AG04450 (cell line): ENCODE results near the gene KRTAP9-6. TPM values are rescaled to one million over a fixed set of nuclear protein-coding genes. Genes with fewer than 3 reads are reported as not detected.

Experiments
- CTCF ChIA-PET: fragments of 300-600, 350-600 bp; formaldehyde crosslinking; extraction: SDS; loops from one replicate; lab custom pipeline; 2022; ENCODE audit warnings: antibody characterized with exemption, inconsistent platforms; lab: Charles Lee
- POLR2A ChIA-PET: fragments of 350-600 bp; formaldehyde crosslinking; extraction: SDS; loops from one replicate; lab custom pipeline; 2021; ENCODE audit warnings: antibody characterized with exemption, inconsistent platforms; lab: Yijun Ruan, JAX
- DNase-seq: peaks from one replicate; pipeline ENCODE4 v3.0.0-alpha.2; 2011; ENCODE audit warnings: low read depth, low spot score
- H3K27ac ChIP-seq: one replicate; pipeline ENCODE4 v1.5.1; 2012; ENCODE audit warnings: low read depth, low read length, control low read depth
- H3K27me3 ChIP-seq: one replicate; pipeline ENCODE4 v1.6.0; 2012; ENCODE audit warnings: low read length; ENCODE audit not compliant: control insufficient read depth, insufficient read depth
- H3K4me3 ChIP-seq: 2 replicates; pipeline ENCODE4 v1.5.1; 2011; ENCODE audit warnings: mild to moderate bottlenecking, low read depth, low read length, control low read depth
- H3K9me3 ChIP-seq: 2 replicates; pipeline ENCODE4 v1.5.1; 2012; ENCODE audit warnings: low read length; ENCODE audit not compliant: control insufficient read depth, insufficient read depth
- CTCF ChIP-seq: IDR thresholded peaks from 2 replicates; pipeline ENCODE4 v1.5.1; 2011; ENCODE audit warnings: low read depth, low read length, control low read depth, inconsistent platforms
- polyA plus RNA-seq: library from polyadenylated mRNA; depleted of rRNA; stranded (reverse); fragments of >200 nt; gene quantifications from 2 replicates; pipeline ENCODE4 v1.2.3, GENCODE V29; 2011

The KRTAP9-6 gene
- polyA plus RNA-seq, 1 experiment = not detected

GRCh38 chr17:41302981-41303380 lies 37.8 kb downstream of the KRTAP9-6 start:
- peaks cover 2% of the 10 kb centered on the region for H3K27me3 ChIP-seq
- H3K27ac ChIP-seq = no peak overlapping the region
- ChIA-PET POLR2A (no interaction called here), CTCF (interaction anchor here (1.4 kb wide), 1 partner anchor 19 kb away, joined by 8 read pairs; no protein-coding TSS in a partner anchor)
- H3K4me3 ChIP-seq = no peak overlapping the region
- peaks cover 2% of the 10 kb centered on the region for H3K9me3 ChIP-seq
- no peak for DNase-seq
- TF ChIP-seq CTCF = no peak

DNA sequence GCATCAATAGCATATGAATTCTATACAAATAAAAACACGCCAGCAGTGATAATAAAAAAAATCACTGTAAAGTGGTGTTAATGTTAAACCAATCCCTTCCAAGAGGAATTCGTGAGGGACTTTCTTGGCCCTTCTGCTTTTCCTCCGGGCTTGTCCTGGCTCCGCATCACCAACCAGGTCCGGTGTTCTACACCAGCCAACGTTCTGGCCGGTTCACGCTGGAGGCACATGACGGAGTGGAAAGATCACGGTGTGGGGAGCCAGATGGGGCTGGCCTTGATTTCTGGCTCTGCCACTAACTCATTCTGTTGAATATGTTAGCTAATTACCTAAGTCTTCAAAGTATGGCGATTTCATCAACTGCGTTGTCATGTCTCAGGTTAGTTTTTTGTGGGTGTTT lies 38.9 kb downstream of the KRTAP9-6 start:
- no peak for TF ChIP-seq CTCF
- ChIA-PET CTCF (interaction anchor here (1.0 kb wide), 1 partner anchor 19 kb away, joined by 3 read pairs; no protein-coding TSS in a partner anchor), POLR2A (no interaction called here)

DNA sequence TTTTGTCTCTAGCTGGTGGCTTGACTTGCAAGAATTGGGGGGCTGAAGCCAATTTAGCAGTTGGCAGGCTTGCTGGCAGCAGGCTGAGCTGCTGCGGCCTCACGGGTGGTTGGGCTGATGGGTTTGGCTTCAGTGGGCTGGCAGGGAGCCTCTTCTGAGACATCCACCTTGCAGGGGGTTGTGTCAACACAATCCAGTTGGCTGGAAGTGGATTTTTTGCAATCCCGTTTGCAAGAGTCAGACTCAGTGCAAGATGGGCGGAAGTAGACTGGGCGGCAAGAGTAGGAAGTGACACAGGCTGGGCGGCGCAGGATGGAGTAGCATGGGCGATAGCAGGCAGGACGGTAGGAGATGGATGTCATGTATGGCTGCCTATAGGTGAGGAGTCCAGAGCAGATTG lies 42.5 kb downstream of the KRTAP9-6 start:
- DNase-seq = no peak

More for the DNA sequence above, 38.9 kb downstream of the KRTAP9-6 start:
- peaks cover 2% of the 10 kb centered on the region for H3K27me3 ChIP-seq
- H3K9me3 ChIP-seq = no peaks in the 10 kb centered on the region; the same call in none of the 2 replicates
- no peak overlapping the region for H3K27ac ChIP-seq
- no peak overlapping the region for H3K4me3 ChIP-seq
- no peak for DNase-seq

DNA sequence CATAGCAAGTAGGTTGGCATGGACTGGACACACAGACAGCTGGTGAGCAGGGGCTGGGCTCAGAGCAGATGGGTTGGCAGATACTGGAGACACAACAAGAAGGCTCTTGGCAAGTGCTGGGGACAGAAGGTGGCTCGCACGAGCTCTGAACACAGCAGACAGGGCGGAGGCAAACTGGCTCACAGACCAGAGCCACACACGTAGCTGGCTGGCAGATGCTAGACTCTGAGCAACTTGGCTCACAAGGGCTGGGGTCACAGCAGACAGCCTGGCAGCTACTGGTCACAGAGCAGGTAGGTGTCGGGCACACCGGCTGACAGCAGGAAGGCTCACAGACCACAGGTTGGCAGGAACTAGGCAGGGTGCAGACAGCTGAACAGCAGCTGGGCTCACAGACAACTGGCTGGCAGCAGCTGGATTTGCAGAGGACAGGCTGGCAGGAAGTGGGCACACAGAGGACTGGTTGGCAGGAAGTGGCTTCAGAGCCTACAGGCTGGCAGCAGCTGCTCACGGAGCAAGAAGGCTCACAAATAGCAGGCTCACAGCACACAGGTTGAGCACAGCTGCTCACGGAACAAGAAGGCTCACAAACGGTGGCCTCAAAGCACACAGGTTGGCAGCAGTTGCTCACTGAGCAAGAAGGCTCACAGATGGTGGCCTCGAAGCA lies 43.2 kb downstream of the KRTAP9-6 start:
- H3K27ac ChIP-seq = no peak overlapping the region
- H3K9me3 ChIP-seq = no peaks in the 10 kb centered on the region; the same call in 1 of the 2 replicates
- H3K4me3 ChIP-seq = no peak overlapping the region
- ChIA-PET POLR2A (no interaction called here), CTCF (no interaction called here)
- H3K27me3 ChIP-seq = peaks cover 2% of the 10 kb centered on the region
- no peak for DNase-seq
- no peak for TF ChIP-seq CTCF

More for the DNA sequence above, 42.5 kb downstream of the KRTAP9-6 start:
- POLR2A ChIA-PET = no interaction called here
- CTCF ChIA-PET = interaction anchor here (1.2 kb wide), 1 partner anchor 15 kb away, joined by 6 read pairs; no protein-coding TSS in a partner anchor
- Histone ChIP-seq H3K27ac (no peak overlapping the region), H3K27me3 (peaks cover 2% of the 10 kb centered on the region), H3K4me3 (no peak overlapping the region), H3K9me3 (no peaks in the 10 kb centered on the region; the same call in 1 of the 2 replicates)
- TF ChIP-seq CTCF = no peak

DNA sequence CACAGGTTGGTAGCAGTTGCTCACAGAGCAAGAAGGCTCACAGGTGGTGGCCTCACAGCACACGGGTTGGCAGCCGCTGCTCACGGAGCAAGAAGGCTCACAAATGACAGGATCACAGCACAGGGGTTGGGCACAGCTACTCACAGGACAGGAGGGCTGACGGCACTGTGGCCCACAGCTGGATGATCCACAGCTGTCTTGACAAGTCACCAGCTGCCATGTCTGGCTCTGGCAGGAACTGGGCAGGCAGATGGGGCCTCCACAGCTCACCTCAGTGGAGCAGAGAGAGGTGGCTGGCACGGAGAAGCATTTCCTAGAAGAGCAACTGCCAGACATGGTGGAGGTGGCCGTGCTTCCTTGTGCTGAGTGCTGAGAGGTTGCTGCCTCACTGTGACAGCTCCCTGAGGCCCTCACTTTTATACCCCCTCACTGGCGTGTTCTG lies 43.8 kb downstream of the KRTAP9-6 start, which contains the start of gene KRTAP16-1:
Gene KRTAP16-1 (minus strand): TSS at position 392 of the 442 bp plus-strand sequence. CDS start 56 bp downstream, at position 336.
- POLR2A ChIA-PET = no interaction called here
- CTCF ChIA-PET = no interaction called here
- Histone ChIP-seq H3K27me3 (peaks cover 2% of the 10 kb centered on the region), H3K9me3 (no peaks in the 10 kb centered on the region; the same call in 1 of the 2 replicates), H3K27ac (no peak within 1 kb of the TSS), H3K4me3 (no peak within 1 kb of the TSS)
- TF ChIP-seq CTCF = no peak
- DNase-seq = no peak
